Measurements from ENCODE around the gene RTN3.
A peak's percentile ranks its signal among the peaks of the same experiment; 100 is the strongest.
"Not testable (repeated sequence)": the region's sequence is repeated elsewhere in the genome, so short reads cannot be mapped to it uniquely, and the experiment has no call there.

The RTN3 gene

DNA sequence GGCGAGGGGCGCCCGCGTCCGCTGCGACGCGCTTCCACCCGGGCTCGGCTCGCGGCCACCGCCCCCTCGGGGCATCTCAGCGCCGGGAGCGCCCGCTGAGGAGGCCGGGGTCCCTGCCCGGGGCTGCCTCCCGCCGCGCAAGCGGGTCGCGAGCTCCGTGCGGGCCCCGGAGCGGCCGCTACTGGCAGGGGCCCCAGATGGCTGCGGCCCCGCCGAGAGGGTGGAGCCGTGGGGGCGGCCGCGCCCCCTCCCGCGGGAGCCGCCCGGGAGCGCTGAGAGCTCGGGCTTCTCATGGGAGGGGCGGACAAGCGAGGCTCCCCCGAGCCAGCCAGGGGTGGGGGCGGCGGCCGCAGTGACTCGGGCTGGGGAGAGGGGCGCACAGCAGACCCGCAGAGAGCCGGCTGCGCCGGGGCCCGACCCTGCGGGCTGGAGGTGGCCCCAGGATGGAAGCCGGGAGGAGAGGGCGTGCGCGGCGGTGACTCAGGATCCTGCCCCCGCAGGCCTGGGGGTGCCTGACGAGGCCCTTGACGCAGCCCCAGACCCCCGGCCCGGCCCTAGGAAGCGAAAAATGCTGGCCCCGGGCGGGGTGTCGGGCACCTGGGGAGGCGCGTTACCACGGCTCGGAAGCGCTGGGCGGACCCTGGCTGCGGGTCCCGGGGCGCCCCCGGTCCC is 87.9 kb downstream of the RTN3 start:
- peak; percentile 89 for DNase-seq (ENCODE audit: low spot score)

GRCh38 chr11:63769714-63770455 is 88.6 kb downstream of the RTN3 start:
- no peak for DNase-seq (ENCODE audit: low spot score)

GRCh38 chr11:63770763-63771162 is 89.5 kb downstream of the RTN3 start:
- DNase-seq (ENCODE audit: low spot score), result no peak

DNA sequence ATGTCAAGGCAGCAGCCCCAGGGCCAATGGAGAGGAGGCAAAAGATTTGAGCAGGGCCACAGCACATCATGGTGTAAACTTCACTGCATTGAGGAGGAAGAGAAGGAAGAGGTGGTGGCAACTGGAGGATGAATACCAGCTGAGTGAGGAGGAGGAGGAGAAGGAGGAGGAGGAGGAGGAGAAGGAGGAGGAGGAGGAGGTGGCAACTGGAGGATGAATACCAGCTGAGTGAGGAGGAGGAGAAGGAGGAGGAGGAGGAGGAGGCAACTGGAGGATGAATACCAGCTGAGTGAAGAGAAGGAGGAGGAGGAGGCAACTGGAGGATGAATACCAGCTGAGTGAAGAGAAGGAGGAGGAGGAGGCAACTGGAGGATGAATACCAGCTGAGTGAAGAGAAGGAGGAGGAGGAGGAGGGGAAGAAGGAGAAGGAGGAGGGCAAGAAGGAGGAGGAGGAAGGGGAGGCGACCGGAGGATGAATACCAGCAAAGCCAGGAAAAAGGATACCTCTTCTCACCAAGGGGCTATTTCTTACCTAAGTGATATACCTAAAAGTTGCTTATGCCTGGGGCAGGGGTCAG is 90.5 kb downstream of the RTN3 start:
- DNase-seq (ENCODE audit: low spot score), result not testable (repeated sequence)

- DNase-seq (ENCODE audit: low spot score), result no peak
Measured at GRCh38 chr11:63775191-63775590, 93.9 kb downstream of the RTN3 start.

DNA sequence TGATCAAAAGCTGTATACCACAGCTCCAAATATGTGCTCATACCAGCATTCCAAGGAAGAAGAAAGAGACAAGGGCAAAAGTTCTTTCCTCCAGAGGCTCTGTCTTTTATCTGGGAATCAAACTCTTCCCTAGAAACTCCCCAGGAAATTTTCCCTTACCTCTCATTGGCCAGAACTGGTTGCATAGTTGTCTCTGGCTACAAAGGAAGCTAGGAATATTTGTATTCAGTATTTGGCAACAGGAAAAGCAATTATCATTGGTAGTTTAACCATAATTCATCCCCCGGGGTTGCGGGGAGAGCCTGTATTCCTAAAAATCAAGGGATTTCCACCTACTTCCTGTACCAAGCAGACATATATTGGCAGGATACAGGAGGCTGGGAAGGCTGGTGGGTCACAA is 97.7 kb downstream of the RTN3 start:
- DNase-seq (ENCODE audit: low spot score), result no peak

GRCh38 chr11:63782749-63783148 is 101.4 kb downstream of the RTN3 start:
- DNase-seq (ENCODE audit: low spot score), result no peak

- no peak for DNase-seq (ENCODE audit: low spot score)
Measured at GRCh38 chr11:63783925-63784592, 102.8 kb downstream of the RTN3 start.

DNA sequence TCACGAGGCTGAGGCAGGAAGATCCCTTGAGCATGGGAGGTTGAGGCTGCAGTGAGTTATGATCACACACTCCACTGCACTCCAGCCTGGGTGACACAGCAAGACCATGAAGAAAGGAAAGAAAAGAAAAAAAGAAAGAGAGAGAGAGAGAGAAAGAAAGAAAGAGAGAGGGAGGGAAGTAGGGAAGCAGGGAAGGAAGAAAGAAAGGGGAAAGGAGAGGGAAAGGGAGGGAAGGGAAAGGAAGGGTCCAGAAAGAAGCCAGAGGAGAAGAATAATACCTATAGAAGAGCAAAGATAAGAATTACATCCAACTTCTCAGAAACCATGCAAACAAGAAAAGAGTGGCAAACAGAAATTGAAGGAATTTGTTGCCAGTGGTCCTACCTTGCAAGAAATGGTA is 104.5 kb downstream of the RTN3 start:
- no peak for DNase-seq (ENCODE audit: low spot score)

GRCh38 chr11:63791495-63792167 is 110.3 kb downstream of the RTN3 start:
- DNase-seq (ENCODE audit: low spot score), result no peak

DNA sequence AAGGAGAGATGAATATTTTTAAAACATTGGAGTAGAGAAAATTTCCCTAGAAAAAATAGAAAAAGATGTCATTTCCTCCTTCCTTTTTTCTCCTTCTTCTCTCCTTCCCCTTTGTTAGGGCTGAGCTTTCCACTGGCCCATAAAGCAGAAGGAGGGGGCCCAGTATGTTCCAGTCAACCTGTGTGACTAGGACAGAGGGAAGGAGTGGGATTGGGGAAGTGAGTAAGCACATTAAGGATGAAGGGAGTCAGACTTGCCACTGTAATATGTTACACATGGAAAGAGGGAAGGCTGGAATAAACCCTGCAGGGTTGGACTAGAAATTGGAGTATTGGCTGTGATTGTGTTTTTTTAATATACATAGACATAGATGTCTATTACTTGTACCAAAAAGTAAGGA is 111.9 kb downstream of the RTN3 start:
- no peak for DNase-seq (ENCODE audit: low spot score)

DNA sequence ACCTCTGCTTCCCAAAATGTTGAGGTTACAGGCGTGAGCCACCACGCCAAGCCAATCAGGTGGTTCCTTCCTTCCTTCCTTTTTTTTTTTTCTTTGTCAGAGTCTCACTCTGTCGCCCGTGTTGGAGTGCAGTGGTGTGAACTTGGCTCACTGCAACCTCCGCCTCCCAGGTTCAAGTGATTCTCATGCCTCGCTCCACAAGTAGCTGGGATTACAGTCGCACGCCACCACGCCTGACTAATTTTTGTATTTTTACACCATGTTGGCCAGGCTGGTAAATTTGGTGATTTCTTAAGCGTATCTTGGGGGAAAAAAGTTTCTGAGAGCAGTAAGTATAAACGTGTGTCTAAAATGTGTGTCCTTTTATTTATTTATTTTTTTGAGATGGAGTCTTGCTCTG is 113.8 kb downstream of the RTN3 start:
- no peak for DNase-seq (ENCODE audit: low spot score)

GRCh38 chr11:63800921-63801320 is 119.6 kb downstream of the RTN3 start:
- no peak for DNase-seq (ENCODE audit: low spot score)

GRCh38 chr11:63802637-63803414 is 121.5 kb downstream of the RTN3 start:
- DNase-seq (ENCODE audit: low spot score), result peak; percentile 53

DNA sequence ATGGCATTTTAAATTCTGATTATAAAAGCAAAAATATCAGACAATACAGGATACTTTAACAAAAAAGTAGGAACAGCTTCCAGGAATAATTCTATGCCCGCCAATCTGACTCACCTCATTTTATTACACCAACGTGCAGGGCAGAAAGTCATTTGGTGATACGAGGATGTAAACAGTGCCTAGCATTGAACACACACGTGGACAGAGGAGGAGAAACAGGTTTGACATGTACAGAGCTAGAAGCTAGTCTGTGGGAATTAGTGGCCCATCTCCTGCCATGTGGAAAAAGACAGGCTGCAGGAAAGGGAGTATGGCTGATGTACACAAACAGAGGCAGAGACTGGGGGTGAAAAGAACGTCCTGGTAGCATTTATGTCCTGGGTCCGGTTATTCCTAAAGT is 123.0 kb downstream of the RTN3 start:
- no peak for DNase-seq (ENCODE audit: low spot score)

DNA sequence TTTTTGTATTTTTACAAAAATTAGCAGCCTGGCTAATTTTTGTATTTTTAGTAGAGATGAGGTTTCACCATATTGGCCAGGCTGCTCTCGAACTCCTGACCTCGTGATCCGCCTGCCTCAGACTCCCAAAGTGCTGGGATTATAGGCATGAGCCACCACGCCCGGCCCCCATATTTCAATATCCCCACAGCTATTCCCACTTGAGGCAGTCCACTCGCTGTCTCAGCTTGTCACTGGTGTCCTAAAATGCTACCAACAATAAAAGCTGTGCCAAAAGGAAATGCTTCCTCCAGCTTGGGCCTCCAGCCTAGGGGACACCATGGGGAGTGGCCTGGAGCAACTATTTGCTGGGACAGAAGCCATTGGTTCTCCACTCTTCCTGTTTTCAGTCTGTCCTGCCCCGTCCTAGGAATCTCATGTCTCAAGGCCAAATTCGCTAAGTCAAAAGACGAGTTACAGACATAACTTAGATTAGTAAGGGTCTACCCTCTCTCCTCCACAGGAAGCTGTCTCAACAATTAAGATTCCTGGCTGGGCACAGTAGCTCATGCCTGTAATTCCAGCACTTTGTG is 124.6 kb downstream of the RTN3 start:
- peak; percentile 45 for DNase-seq (ENCODE audit: low spot score)
